ENCODE measurements around the gene TFF3. TPM values are rescaled to one million over a fixed set of nuclear protein-coding genes. Genes with fewer than 3 reads are reported as not detected.

The TFF3 gene
- total and polyA plus RNA-seq, 2 experiments from 2014 or later = 84.4 to 589 TPM

DNA sequence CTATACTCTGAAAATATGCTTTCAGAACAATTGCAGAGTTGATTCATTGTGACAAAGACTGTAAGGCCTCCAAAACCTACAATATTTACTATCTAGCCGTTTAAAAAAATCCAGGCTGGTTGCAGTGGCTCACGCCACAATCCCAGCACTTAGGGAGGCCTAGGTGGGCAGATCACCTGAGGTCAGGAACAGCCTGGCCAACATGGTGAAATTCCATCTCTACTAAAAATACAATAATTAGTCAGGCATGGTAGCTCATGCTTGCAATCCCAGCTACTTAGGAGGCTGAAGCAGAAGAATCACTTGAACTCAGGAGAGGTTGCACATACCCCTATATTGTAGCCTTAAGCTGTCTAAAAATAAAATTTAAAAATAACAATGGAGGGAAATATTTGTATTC, 40.8 kb upstream of the TFF3 start:
- Histone ChIP-seq H2AFZ (no peak overlapping the region), H3K9me2 (replicated peaks; ENCODE audit: insufficient read depth) (no peaks in the 10 kb centered on the region), H3K27ac (no peak overlapping the region), H4K20me1 (ENCODE audit: insufficient read depth, poor library complexity, severe bottlenecking) (no peaks in the 10 kb centered on the region), H3K9me3 (ENCODE audit: low read depth) (no peaks in the 10 kb centered on the region), H3K4me3 (no peak overlapping the region), H3K36me3 (replicated peaks; ENCODE audit: insufficient read depth, low read depth) (no peaks in the 10 kb centered on the region), H3K4me1 (ENCODE audit: insufficient read depth) (no peaks in the 10 kb centered on the region), H3K4me2 (no peak overlapping the region), H3K79me2 (no peaks in the 10 kb centered on the region), H3K27me3 (no peaks in the 10 kb centered on the region)
- WGBS (ENCODE audit: low lambda C conversion rate, missing lambda C conversion rate) = 94% methylated on average over 2 of the region's 2 CpGs
- DNase-seq (ENCODE audit: low spot score) = no peak
- no peak for TF ChIP-seq EZH2 (IDR thresholded peaks at IDR 0.05; ENCODE audit: borderline replicate concordance)
- TF ChIP-seq, protein P1, sequence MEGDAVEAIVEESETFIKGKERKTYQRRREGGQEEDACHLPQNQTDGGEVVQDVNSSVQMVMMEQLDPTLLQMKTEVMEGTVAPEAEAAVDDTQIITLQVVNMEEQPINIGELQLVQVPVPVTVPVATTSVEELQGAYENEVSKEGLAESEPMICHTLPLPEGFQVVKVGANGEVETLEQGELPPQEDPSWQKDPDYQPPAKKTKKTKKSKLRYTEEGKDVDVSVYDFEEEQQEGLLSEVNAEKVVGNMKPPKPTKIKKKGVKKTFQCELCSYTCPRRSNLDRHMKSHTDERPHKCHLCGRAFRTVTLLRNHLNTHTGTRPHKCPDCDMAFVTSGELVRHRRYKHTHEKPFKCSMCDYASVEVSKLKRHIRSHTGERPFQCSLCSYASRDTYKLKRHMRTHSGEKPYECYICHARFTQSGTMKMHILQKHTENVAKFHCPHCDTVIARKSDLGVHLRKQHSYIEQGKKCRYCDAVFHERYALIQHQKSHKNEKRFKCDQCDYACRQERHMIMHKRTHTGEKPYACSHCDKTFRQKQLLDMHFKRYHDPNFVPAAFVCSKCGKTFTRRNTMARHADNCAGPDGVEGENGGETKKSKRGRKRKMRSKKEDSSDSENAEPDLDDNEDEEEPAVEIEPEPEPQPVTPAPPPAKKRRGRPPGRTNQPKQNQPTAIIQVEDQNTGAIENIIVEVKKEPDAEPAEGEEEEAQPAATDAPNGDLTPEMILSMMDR (IDR thresholded peaks at IDR 0.05; ENCODE audit: poor library complexity) = no peak
- TF ChIP-seq EZH2phosphoT487 (IDR thresholded peaks at IDR 0.05; ENCODE audit: low read depth, severe bottlenecking, unreplicated experiment) = no peak

- no peak for DNase-seq (ENCODE audit: low spot score)
- Histone ChIP-seq H2AFZ (no peak overlapping the region), H3K9me2 (replicated peaks; ENCODE audit: insufficient read depth) (no peaks in the 10 kb centered on the region), H4K20me1 (ENCODE audit: insufficient read depth, poor library complexity, severe bottlenecking) (no peaks in the 10 kb centered on the region), H3K9me3 (ENCODE audit: low read depth) (no peaks in the 10 kb centered on the region), H3K27me3 (no peaks in the 10 kb centered on the region), H3K4me2 (no peak overlapping the region), H3K4me1 (ENCODE audit: insufficient read depth) (no peaks in the 10 kb centered on the region), H3K4me3 (no peak overlapping the region), H3K36me3 (replicated peaks; ENCODE audit: insufficient read depth, low read depth) (no peaks in the 10 kb centered on the region), H3K27ac (no peak overlapping the region), H3K79me2 (no peaks in the 10 kb centered on the region)
- TF ChIP-seq, protein P1 (IDR thresholded peaks at IDR 0.05; ENCODE audit: poor library complexity) = no peak
- TF ChIP-seq EZH2phosphoT487 (IDR thresholded peaks at IDR 0.05; ENCODE audit: low read depth, severe bottlenecking, unreplicated experiment) (no peak), EZH2 (IDR thresholded peaks at IDR 0.05; ENCODE audit: borderline replicate concordance) (no peak)
- WGBS (ENCODE audit: low lambda C conversion rate, missing lambda C conversion rate) = 92% methylated on average over 5 of the region's 5 CpGs
Measured at GRCh38 chr21:42353623-42354022, 38.4 kb upstream of the TFF3 start.

- no peak overlapping the region for H3K4me3 ChIP-seq
- DNase-seq (ENCODE audit: low spot score) = no peak
- TF ChIP-seq, protein P1 (IDR thresholded peaks at IDR 0.05; ENCODE audit: poor library complexity) = no peak
- TF ChIP-seq EZH2 (IDR thresholded peaks at IDR 0.05; ENCODE audit: borderline replicate concordance) (no peak), EZH2phosphoT487 (IDR thresholded peaks at IDR 0.05; ENCODE audit: low read depth, severe bottlenecking, unreplicated experiment) (no peak)
Measured at GRCh38 chr21:42352441-42353095, 37.4 kb upstream of the TFF3 start.

More at GRCh38 chr21:42352441-42353095, 37.4 kb upstream of the TFF3 start:
- Histone ChIP-seq H2AFZ (no peak overlapping the region), H3K4me2 (no peak overlapping the region), H3K9me2 (replicated peaks; ENCODE audit: insufficient read depth) (no peaks in the 10 kb centered on the region), H3K9me3 (ENCODE audit: low read depth) (no peaks in the 10 kb centered on the region), H4K20me1 (ENCODE audit: insufficient read depth, poor library complexity, severe bottlenecking) (no peaks in the 10 kb centered on the region), H3K27me3 (no peaks in the 10 kb centered on the region), H3K36me3 (replicated peaks; ENCODE audit: insufficient read depth, low read depth) (no peaks in the 10 kb centered on the region), H3K27ac (no peak overlapping the region), H3K79me2 (no peaks in the 10 kb centered on the region), H3K4me1 (ENCODE audit: insufficient read depth) (no peaks in the 10 kb centered on the region)
- 93% methylated on average over 14 of the region's 14 CpGs for WGBS (ENCODE audit: low lambda C conversion rate, missing lambda C conversion rate)
